Activated gamma-delta T cell treated with Interleukin-2 at 50 U/mL for 16 hours (primary cell): ENCODE results near the gene CHIT1.
A peak's percentile ranks its signal among the peaks of the same experiment; 100 is the strongest.
"Not testable (repeated sequence)": the region's sequence is repeated elsewhere in the genome, so short reads cannot be mapped to it uniquely, and the experiment has no call there.

Experiments
- DNase-seq: peaks from one replicate; pipeline ENCODE4 v3.0.0-alpha.2; 2020

Gene CHIT1

GRCh38 chr1:203229471-203230135, at the start of gene CHIT1:
CHIT1 (minus strand) TSS chr1:203229673; CDS start chr1:203229636, 37 bp downstream.
- no peak for DNase-seq

- DNase-seq: no peak
These were observed 49.5 kb upstream of the CHIT1 start for GRCh38 chr1:203278885-203279406.

DNA sequence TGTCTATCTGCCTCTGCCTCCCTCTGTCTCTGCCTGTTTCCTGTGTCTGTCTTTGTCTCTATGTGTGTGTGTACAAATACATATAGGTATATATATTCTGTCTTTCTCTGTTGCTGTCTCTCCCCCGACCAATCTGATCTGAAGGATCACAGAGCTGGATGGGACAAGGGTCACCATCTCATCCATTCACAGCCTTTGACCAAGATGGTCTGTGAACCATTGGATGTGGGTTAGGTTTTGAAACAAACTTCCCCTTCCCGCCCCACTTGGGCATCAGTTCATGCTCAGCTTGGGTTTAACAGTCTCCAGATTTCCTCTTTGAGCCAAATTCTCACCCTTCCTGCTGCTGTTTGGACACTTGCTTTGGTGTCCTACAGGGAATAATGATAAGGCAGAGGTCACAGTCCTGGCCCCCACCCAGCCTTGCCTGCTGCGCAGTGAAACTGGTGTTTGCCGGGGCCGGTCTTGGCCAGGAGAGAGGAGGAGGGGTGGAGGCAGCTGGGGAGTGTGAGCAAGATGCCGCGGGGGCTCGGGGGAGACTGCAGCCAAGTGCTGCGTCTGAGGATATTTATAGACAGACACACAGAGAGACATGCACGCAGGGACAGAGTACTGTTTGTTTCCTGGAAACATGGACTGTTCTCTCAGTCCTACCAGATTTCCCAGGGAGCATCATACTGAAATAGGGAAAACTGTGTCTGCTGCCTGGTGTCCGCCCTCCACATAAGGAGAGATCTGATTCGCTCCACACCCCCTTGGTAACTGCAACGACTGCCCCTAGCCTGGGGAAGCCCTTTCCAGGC, 48.8 kb upstream of the CHIT1 start:
- DNase-seq: no peak

GRCh38 chr1:203276916-203277545, 47.6 kb upstream of the CHIT1 start:
- no peak for DNase-seq

GRCh38 chr1:203276408-203276807, 46.9 kb upstream of the CHIT1 start:
- DNase-seq: no peak

DNA sequence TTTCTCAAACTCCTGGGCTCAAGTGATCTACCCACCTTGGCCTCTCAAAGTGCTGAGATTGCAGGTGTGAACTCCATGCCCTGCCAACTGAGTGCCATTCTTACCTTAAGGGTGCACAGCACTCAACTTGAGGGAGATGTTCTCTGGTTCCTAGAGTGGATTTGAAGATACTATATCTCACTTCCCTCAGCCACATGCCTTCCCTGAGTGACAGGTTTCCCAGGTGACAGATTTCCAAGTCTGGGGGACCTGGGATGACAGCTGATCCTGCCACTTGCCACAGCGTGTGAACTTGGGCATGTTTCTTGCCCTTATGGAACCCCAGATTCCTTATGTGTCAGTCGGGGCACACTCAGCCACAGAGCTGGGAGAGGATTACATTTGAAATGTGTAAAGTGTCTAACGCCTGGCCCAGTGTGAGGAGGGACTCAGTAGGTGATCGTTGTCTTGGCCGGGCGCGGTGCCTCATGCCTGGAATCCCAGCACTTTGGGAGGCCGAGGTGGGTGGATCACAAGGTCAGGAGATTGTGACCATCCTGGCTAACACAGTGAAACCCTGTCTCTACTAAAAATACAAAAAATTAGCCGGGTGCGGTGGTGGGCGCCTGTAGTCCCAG, 46.3 kb upstream of the CHIT1 start:
- DNase-seq: no peak

- no peak for DNase-seq
These were observed 45.3 kb upstream of the CHIT1 start for GRCh38 chr1:203274603-203275381.

- DNase-seq: no peak
These were observed 44.6 kb upstream of the CHIT1 start for GRCh38 chr1:203273869-203274602.

- peak; percentile 93 for DNase-seq
These were observed 43.9 kb upstream of the CHIT1 start for GRCh38 chr1:203273206-203273868.

GRCh38 chr1:203272633-203273205, 43.2 kb upstream of the CHIT1 start:
- no peak for DNase-seq

DNA sequence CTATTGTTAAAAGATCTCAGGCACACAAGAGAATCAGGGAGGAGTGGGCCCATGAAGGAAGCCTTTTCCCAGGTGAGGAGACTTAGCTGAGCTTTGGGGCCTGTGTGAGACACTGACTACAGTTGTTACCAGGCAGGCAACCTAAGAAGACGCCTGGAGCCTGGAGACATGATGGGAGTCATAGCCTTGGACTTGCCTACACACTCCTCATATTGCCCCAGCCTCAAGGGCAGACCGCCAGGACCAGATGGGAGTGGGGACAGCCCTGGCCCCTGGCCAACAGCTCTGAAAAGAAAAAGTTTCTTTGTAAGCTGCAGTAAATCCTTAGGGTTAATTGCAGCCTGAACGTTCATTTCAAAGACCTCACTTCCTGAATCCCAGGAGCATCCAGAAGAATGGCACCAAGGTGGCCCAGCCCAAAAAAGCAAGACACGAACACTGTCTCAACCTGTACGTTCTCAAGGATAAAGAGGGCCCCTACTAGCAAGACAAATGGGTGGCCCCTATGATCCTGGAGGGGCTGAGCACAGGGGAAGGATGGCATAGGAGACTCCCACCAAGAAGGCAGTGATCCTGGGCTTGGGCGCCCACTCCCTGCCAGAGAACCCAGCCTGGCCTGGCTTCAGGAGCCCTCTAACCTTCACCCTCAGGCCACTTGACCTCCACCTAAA, 42.6 kb upstream of the CHIT1 start:
- no peak for DNase-seq

- DNase-seq: peak; percentile 60
These were observed 41.7 kb upstream of the CHIT1 start for GRCh38 chr1:203271018-203271743.

GRCh38 chr1:203270448-203270847, 41.0 kb upstream of the CHIT1 start:
- no peak for DNase-seq

DNA sequence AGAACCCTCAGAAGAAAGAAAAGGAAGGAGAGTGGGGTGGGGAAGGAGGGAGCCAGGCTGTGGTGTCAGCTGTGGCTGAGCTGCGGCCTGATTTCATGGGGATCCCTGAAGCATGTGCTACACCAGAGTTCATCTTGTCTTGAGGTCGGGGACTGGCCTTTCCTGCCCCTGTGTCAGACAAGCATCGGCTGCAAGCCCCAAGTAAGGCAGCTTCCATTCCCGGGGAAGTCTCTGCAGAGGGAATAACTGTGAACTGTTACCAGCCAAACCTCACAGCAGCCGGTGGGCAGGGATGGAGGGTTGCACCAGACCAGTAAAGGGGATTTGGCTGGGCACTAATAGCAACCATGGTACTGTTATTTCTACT, 40.2 kb upstream of the CHIT1 start:
- no peak for DNase-seq

DNA sequence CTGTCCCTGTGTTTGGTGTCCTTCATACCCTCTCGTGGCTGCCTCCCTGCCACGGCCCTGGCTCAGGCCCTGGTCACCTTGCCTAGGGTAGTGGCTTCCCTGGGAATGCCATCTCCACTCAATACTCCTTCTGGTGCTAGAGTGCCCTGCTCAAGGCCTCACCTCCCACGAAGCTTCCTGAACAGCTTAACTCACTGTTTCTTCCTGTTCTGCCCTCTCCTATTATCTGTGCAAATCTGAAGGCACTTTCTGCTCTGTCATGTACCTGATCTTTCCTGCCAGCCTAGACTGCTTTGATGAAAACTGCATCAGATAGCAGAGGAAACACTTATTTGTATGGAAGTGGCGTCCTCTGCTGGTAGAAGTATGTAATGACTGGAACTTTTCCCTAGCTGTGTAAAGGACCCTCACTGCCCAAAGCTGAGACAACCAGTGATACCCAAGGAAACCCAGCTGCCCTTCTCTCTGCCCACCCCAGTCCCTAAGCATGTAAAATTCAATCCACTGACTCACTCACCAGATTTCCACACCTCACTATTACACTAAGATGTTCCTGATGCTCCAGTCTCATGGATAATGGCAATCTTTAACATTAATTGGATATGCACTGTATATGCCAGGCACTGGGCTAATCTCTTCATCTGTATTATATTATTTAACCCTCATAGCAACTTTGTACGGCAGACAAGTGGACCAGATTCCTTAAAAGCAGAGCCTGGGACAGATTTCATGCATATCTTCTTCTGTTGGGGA, 39.6 kb upstream of the CHIT1 start:
- peak; percentile 36 for DNase-seq

- DNase-seq: no peak
These were observed 38.4 kb upstream of the CHIT1 start for GRCh38 chr1:203267912-203268311.

GRCh38 chr1:203267347-203267846, 37.9 kb upstream of the CHIT1 start:
- DNase-seq: peak; percentile 82

DNA sequence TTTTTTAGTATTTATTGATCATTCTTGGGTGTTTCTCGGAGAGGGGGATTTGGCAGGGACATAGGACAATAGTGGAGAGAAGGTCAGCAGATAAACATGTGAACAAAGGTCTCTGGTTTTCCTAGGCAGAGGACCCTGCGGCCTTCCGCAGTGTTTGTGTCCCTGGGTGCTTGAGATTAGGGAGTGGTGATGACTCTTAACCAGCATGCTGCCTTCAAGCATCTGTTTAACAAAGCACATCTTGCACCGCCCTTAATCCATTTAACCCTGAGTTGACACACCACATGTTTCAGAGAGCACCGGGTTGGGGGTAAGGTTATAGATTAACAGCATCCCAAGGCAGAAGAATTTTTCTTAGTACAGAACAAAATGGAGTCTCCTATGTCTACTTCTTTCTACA, 36.7 kb upstream of the CHIT1 start:
- not testable (repeated sequence) for DNase-seq

DNA sequence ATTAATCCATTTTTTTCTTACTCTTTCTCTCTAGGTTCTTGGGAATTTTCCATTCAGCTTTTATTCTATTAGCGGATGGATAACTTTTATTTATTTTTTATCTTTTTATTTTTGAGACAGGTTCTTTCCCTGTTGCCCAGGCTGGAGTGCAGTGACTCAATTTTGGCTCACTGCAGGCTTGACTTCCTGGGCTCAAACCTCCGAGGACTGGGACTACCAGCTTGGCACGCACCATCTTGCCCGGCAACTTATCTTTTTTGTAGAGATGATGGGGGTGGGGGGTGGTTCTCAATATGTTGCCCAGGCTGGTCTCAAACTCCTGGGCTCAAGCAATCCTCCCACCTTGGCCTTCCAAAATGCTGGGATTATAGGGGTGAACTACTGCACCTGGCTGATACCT, 36.1 kb upstream of the CHIT1 start:
- no peak for DNase-seq
